GM19395 (cell line): Measurements from ENCODE around the gene ZNF429.
"Not testable (repeated sequence)": the region's sequence is repeated elsewhere in the genome, so short reads cannot be mapped to it uniquely, and the experiment has no call there.

Source experiments
- ATAC-seq: cut with Tn5 transposase; IDR thresholded peaks from one replicate; pipeline ENCODE4 v1.9.1; 2021; ENCODE audit warnings: mild to moderate bottlenecking, moderate library complexity; ENCODE audit not compliant: unreplicated experiment

The ZNF429 gene

DNA sequence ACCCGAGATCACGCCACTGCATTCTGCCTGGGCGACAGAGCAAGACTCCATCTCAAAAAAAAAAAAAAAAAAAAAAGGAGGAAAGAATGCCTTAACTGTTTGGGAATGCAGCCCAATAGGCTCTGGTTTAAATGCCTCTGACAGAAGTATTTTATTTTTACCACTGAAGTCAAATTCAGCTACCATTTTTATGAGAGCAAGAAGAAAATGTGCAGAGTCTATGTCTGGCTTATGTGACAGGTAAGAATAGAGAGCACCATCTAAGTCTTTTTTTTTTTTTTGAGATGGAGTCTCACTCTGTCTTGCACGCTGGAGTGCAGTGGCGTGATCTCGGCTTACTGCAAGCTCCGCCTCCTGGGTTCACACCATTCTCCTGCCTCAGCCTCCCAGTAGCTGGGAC is 7.2 kb downstream of the ZNF429 start:
- not testable (repeated sequence) for ATAC-seq

- no peak for ATAC-seq
These were observed 8.2 kb downstream of the ZNF429 start for GRCh38 chr19:21513651-21514050.

GRCh38 chr19:21519488-21519887 is 14.1 kb downstream of the ZNF429 start:
- no peak for ATAC-seq

DNA sequence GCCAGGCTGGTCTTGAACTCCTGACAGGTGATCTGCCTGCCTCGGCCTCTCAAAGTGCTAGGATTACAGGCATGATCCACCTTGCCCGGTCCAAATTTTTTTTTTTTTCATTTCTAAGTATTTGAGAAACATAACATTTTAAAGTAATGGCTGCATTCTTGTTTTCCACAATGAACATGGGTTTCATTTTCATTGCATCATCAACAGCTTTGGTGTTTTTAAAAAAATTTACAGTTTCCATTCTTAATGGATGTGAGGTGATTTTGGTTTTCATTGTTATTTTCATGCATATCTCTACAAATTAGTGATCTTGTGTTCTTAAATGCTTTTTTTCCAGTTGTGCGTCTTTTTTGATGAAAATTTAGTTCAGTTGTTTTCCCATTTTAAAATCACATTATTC is 27.5 kb downstream of the ZNF429 start:
- no peak for ATAC-seq

DNA sequence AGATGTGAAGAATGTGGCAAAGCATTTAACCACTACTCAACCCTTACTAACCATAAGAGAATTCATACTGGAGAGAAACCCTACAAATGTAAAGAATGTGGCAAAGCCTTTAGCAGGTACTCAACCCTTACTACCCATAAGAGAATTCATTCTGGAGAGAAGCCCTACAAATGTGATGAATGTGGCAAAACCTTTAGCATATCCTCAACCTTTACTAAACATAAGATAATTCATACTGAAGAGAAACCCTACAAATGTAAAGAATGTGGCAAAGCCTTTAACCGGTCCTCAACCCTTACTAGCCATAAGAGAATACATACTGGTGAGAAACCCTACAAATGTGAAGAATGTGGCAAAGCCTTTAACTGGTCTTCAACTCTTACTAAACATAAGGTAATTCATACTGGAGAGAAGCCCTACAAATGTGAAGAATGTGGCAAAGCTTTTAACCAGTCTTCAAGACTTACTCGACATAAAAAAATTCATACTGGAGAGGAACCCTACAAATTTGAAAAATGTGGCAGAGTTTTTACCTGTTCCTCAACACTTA is 31.4 kb downstream of the ZNF429 start:
- not testable (repeated sequence) for ATAC-seq

DNA sequence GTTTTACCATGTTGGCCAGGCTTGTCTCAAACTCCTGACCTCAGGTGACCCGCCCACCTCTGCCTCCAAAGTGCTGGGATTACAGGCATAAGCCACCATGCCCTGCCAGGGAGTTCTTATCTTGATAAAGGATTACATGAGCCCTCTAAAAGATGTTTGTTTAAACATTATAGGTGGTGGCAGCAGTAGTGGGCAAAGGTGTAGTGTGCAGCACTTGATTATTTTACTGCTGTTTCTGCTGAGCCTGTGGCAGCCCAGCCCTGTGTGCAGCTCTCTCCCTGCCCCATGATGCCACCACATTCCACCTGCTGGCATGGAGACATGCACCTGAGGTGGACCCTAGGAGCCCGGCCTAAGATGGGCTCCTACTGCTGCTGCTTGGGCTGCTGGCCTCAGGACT is 54.0 kb downstream of the ZNF429 start:
- no peak for ATAC-seq

DNA sequence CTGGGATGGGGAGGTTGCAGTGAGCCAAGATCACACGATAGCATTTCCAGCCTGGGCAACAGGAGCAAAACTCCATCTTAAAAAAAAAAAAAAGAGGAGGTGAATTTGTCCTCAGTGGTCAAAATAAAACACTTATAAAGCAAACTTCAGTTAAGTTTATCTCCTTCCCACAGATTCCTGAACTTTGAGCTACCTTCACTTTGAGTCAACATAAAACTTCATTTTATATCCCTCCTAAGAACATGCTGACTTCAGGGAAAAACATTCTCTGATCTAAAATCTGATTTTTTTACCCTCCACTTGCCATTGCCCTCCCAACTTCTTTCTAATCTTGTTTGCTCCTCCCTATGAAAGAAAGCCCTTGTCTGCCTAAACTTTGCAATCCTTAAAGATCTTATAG is 59.0 kb downstream of the ZNF429 start:
- no peak for ATAC-seq

DNA sequence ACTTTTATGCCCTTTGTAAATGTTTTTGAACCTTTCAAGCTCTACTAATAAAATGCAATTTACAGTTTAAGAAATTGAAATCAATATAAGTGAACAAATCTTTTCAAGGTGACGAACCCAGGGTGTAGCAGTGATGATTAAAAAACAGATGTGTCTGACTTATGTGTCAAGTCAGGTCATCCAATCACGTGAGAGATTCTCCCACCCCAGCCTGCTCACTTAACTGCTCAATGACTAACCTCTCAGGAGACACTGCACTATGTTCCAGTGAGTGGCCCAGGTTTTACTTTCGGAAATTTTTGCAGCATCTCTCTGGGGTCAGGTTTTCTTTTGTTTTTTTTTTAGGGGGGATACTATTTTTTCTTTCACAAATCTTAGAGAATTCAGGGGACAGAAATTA is 60.7 kb downstream of the ZNF429 start:
- no peak for ATAC-seq

DNA sequence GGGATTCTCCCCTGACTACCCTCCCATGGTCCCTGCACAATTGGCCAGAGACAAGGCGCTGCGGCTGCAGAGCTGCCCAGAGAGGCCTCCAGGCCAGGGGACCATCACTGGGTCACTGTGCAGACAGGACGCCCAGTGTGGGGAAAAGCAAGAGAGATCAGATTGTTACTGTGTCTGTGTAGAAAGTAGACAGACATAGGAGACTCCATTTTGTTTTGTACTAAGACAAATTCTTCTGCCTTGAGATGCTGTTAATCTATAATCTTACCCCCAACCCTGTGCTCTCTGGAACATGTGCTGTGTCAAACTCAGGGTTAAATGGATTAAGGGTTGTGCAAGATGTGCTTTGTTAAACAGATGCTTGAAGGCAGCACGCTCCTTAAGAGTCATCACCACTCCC is 62.4 kb downstream of the ZNF429 start:
- not testable (repeated sequence) for ATAC-seq

DNA sequence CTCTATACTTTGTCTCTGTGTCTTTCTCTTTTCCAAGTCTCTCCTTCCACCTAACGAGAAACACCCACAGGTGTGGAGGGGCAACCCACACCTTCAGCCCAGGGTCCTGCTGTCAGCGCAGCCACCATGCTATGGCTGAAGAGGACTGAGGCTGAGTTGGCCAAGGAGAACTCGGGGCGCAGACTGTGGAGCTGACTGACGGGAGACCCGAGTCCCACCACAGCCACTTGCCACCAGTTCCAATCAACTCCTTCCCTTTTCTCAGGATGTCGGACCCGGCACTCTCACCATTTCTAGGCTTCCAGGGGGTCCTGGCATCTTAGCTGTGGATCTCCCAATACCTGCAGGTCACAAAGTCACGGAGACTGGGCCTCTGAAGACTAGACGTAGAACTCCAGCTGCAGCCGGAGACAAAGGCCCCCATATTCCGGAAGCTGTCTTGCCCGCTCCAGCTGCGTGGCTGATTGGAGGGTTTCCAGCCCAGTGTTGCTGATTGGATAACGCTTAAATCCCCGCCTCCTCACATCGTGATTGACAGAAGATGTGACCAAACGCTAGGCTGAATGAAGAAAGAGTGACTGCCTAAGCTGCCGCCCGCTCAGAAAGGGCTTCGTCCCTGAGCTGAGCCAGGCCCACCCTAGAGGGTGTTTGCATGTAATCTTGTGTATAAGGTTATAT is 63.6 kb downstream of the ZNF429 start:
- ATAC-seq = peak; percentile 90

GRCh38 chr19:21569494-21569865 is 64.1 kb downstream of the ZNF429 start:
- peak; percentile 47 for ATAC-seq

DNA sequence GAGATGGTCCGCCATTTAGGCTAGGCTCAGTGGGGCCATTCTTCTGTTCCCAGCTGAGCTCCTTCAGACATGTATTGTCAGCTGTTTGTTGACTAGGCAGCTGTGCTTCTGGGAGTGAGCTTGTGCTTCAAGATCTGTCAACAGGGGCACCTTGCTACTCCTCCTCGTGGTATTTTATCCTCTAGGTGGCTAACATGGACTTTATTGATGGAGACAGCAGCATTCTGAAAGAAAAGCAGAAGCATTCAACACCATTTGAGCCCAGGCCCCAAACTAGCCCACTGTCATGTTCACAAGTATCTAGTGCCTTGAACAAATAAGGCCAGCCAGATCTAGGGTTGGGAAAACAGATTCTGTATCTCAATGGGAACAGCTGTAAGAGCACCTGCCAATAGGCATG is 65.9 kb downstream of the ZNF429 start:
- ATAC-seq = no peak

- ATAC-seq = no peak
These were observed 69.2 kb downstream of the ZNF429 start for GRCh38 chr19:21574607-21575006.

DNA sequence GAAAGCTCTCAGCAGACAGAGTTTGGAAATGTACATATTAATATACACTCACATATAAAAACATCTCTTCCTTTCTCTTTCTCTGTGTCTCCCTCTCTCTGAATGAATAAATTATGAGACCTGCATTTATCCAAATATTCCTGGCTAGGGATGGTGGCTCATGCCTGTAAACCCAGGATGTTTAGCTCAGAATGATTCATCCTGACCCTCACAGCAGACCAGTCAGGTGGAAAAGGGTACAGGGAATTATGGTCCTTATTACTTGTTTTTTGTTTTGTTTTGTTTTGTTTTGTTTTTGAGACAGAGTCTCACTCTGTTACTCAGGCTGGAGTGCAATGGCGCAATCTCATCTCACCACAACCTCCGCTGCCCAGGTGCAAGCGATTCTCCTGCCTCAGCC is 71.1 kb downstream of the ZNF429 start:
- ATAC-seq = no peak

GRCh38 chr19:21580101-21580500 is 74.7 kb downstream of the ZNF429 start:
- no peak for ATAC-seq

GRCh38 chr19:21580818-21581217 is 75.4 kb downstream of the ZNF429 start:
- ATAC-seq = no peak

DNA sequence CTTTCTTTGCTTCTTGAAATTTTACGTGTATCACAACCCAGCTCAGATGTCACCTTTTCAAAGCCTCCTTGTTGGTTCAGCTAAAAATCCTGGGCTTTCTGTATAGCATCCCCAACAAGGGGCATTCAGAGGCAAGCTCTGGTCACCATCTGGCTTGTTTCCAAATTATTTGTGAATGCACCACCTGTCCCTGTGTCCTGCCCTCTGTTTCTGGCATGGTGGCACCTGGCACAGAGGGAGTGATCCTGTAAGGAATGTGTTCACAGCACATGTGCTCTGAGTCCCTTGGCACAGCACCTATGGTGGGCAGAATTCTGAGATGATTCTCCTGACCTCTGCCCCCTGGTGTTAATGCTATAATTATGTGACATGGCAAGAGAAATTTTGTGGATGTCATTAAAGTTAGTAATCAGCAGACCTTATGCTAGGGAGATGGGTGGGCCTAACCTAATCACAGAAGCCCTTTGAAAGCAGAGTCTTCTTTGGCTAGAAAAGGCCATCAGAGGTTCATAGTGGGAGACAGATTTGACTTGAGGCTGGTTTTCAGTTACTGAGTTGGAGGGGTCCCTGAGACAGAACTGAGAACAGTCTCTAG is 76.3 kb downstream of the ZNF429 start:
- no peak for ATAC-seq

DNA sequence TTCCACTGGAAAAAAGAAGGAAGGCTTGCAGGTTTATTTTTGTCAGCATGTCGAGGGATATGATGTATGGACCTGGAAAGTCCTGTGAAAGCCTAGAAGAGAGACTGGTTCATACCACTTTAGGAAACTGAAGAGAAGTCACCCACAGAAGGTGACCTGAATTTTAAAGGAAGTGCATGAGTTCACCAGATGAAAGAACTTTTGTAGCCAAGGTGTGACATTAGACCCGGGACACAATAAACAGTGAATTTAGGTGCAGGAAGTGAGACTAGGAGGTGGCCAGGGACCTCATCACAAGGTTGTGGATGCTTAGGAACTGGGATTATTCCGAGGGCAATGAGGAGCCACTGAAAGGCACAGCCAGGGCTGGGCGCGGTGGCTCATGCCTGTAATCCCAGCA is 79.1 kb downstream of the ZNF429 start:
- ATAC-seq = no peak

- ATAC-seq = no peak
These were observed 80.0 kb downstream of the ZNF429 start for GRCh38 chr19:21585281-21585890.

DNA sequence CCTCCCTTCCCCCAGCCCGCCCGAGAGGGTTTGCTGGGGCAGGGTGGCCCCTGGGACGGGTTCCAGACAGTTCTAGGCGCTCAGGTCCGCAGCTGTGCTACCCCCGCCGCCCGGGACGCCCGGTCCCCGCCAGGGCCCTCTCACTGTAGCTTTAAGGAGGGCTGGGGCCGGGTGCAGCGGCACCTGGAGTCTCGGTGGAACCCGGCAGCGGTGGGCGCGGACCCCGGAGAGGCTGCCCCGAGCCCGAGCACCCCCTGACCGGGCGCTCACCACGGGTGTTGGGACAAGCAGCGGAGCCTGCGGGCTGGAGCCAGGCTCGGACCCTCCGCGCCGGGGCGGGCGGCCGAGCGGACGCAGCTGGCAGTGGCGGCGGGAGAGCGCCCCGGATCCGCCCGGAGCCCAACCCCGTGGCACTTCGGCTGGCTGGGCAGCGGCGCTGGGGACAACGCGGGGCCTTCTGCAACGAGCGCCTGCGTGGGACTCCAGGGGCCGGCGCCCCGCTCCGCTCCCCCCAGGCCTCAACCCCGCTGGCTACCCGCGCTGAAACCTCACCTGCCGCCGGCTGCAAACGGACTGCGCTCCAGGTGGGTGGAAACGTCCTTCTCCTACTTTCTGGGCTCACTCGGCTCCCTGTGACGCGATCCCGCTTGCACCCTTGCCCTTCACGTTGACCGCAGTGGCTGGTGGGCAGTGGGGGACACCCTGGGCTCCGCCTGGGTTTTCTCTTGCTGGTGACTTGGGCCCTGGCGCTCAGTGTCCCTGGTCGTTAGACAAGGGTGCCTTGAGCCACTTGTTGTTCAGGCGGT is 81.1 kb downstream of the ZNF429 start:
- no peak for ATAC-seq

DNA sequence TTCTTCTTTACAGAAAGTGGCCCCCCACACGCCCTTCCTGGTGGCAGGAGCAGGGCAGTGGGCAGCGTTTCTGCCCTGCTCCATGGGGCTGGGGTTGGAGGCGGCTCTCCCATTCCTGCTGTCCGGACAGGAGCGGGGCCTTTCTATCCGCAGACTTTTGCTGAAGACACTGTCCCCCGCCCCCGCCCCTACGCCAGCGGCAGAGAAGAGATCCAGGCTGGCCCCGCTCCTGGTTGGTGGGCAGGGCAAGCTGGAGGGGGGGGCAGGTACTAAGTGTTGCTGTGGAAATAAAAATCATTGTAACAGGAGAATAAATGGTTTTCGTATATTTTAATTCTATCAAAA is 81.7 kb downstream of the ZNF429 start:
- no peak for ATAC-seq

DNA sequence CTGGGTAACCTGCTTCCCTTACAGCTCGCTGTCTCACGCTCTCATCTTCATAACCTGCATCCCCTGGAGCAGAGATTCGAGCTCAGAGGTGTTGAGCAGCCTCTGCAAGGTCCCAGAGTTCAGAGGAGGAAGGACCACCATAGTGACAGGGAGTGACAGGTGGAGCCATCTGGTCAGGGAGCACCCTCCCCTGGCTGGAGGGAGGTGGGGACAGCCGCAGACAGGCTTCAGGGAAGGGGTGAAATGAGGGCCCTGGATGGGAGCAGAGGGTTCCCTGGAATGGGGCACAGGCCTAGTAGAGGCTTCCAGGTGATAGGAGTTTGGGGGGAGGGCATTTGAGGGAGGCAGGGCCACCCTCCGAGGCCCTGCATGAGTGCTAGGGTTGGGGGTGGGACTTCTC is 82.1 kb downstream of the ZNF429 start:
- no peak for ATAC-seq
